Measurements from ENCODE around the gene DIPK1B.

Gene DIPK1B

GRCh38 chr9:136686794-136687711 lies 25.3 kb upstream of the DIPK1B start, which contains the start of gene AGPAT2:
Gene AGPAT2 (minus strand): TSS chr9:136687457. CDS start chr9:136687357, 100 bp downstream.
- peak; percentile 38 for DNase-seq

GRCh38 chr9:136687721-136688223 lies 24.6 kb upstream of the DIPK1B start:
- no peak for DNase-seq

GRCh38 chr9:136688274-136689107 lies 23.9 kb upstream of the DIPK1B start:
- DNase-seq, result no peak

- no peak for DNase-seq
Observed at GRCh38 chr9:136689108-136689460, 23.3 kb upstream of the DIPK1B start.

- DNase-seq, result no peak
Observed at GRCh38 chr9:136690104-136690805, 22.1 kb upstream of the DIPK1B start.

- DNase-seq, result no peak
Observed at GRCh38 chr9:136690806-136691261, 21.5 kb upstream of the DIPK1B start.

DNA sequence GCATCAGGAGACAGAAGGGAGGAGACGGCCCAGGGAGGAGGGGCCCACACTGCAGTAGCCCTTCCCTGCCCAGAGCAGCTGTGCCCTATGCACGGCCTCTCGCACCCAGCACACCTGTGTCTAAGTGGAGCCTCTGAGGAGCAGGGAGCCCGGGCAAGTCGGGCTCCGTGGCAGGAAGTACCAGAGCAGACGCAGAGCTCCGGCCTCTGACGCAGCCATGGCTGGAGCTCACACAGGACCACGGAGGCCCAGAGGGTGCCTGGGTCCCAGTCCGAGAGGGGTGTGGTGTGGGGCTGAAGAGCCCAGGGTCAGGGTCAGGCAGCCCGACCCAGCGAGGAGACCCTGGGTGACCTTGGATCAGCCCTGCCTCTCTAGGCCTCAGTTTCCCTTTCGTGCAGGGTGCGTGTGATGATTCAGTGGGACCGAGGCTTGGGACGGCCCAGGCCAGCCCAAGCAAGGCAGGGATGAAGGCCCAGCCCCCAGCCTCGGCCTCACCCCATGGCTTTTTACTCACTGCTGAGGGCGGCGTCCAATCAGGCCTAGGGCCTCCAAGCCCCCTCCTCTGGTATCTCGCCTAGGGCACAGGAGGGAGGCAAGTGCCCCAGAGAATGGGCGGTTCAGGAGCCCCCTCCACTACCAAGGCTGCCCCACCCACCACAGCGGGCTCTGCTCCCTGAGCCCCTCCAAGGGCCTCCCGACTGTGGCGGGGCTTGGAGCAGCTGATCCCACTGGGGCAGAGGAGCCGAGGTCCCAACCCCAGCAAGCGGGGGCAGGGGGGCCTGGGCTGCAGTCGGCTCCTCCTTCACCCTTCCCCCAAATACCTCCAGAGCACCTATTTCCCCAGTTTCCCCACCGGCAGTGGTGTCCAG lies 20.8 kb upstream of the DIPK1B start:
- DNase-seq, result no peak

DNA sequence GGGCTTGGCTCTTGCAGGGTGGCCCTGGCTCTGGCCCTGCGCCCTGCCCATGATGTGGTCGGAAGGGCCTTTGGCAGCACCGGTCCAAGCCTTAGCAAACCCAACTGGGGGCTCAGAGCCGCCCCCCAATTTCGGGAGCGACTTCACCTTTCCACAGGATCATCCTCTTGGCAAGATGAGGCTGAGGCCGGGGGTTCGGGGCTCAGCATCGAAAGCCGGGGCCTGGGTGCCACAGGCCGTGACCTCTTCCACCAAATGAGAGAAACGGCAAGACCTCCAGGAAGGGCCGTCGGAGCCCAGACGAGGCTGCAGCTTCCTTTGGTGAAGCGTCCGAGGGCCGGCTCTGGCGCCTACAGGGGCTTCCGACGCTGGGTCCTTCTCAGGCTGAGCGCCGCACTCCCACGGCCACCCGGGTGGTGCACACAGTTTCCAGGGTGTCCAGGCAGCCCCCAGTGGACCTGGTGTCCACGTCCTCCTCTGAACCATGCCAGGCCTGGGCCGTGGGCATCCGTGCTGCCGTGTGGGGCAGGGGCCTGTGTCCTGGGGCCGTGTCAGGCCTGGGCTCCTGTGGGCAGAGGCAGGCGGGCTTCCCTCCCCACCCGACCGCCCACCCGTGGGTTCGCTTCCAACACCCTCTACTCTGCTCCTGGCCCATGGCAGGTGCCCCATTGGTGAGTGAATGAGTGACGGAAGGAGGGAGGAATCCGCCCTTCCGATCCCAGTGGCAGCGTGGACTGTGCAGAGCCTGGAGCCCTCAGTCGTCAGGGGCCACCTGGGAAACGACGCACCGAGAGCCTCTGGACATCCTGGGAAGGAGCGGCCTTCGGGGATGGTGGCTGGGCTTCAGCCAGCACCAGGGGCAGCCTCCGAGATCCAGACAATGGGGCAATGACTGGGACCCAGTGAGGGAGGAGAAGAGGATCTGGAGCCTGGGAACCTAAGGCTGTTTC lies 19.9 kb upstream of the DIPK1B start:
- DNase-seq, result no peak

DNA sequence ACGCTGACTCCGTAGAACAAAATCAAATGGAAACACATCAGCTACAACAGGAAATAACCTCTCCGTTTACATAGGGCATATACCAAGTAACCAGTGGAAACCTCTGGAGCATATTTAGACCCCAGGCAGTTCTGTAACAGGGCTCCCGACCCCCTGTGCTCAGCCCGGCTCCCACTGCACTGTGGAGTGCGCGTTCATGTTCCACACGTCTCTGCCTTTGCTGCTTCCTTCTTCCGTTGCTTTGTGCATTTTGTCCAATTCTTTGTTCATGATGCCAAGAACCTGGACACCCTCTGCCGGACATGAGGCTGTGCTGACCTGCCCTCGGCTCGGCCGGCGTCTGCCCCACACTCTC lies 19.3 kb upstream of the DIPK1B start:
- no peak for DNase-seq

- no peak for DNase-seq
Observed at GRCh38 chr9:136693490-136694162, 18.7 kb upstream of the DIPK1B start.

GRCh38 chr9:136694163-136694871 lies 18.1 kb upstream of the DIPK1B start:
- DNase-seq, result no peak

GRCh38 chr9:136694872-136695247 lies 17.5 kb upstream of the DIPK1B start:
- no peak for DNase-seq

DNA sequence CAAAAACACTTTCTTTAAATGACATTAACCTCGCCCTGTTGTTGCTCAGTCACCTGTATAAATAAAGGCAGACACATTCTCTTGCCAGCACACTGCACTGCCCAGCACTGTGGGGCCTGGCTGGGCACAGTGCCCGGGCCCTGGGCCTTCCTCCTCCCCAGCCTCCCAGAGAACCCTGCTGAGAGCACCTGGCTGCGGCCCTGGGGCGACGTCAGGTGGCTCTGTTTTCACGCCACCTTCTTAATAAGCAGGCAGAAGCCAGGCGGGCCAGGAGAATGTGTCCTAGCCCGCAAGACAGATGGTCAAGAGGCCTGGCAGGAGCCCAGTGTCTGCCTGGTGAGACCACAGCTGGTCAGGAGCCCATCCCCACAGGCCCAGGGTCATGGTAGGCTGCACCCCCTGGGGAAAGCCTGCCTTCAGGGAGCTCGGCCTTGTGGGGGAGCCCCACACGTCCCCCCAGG lies 16.9 kb upstream of the DIPK1B start:
- DNase-seq, result no peak

DNA sequence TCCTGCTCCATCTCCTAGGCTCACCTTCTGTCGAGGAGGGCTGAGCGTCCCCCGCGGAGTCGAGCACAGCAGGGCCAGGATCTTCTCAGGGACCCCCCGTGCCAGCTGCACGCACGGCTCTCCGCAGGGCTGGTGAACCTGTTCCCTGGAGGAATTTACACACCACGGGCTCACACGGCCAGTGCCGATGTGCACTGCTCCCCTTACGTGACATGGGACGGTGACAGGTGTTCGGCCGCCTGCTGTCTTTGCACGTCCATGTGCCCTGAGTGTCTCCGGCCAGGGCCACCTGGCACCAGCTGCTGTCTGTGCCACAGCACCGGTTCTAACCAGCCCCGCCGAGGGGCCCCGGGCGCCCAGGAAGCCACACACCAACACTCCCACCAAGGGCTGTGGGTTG lies 16.4 kb upstream of the DIPK1B start:
- DNase-seq, result no peak

- DNase-seq, result no peak
Observed at GRCh38 chr9:136696502-136696901, 15.9 kb upstream of the DIPK1B start.

- DNase-seq, result no peak
Observed at GRCh38 chr9:136697146-136697820, 15.1 kb upstream of the DIPK1B start.

GRCh38 chr9:136697821-136698526 lies 14.4 kb upstream of the DIPK1B start:
- DNase-seq, result no peak

DNA sequence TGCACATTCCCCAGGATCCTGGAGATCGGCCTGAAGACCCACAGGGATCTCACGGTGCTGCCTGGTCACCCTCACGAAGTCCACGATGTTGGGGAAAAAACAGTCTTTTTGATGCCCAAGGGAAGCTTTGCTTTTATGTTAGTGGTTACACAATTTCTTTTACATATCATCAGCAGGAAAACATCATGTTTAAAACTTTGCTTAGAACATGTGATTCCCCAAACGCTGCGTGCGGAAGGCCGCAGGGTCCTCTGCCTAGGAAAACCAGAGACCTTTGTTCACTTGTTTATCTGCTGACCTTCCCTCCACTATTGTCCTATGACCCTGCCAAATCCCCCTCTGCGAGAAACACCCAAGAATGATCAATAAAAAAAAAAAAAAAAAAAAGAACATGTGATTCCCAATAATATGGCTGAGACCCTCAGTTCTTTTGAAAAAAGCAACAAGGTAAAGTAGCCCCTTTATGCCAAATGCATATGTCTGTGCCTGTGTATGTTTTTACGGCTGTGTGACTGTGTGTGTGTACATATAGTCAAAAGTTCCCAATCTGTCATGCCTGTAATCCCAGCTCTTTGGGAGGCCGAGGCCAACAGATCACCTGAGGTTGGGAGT lies 13.6 kb upstream of the DIPK1B start:
- DNase-seq, result no peak
